ENCODE measurements around the gene RAET1G.

RAET1G gene

GRCh38 chr6:149872233-149872632, 50.7 kb downstream of the RAET1G start:
- no peak overlapping the region for H3K4me3 ChIP-seq (ENCODE audit: low read length)
- no peaks in the 10 kb centered on the region for H3K36me3 ChIP-seq (replicated peaks; ENCODE audit: insufficient read depth, low read length)
- no peak overlapping the region for H2AFZ ChIP-seq (ENCODE audit: low read length)
- H3K4me2 ChIP-seq (ENCODE audit: low read depth, low read length), result no peak overlapping the region
- no peak overlapping the region for H3K27ac ChIP-seq (ENCODE audit: low read length)
- H3K4me1 ChIP-seq (ENCODE audit: low read length), result no peaks in the 10 kb centered on the region
- DNase-seq, result no peak
- no peak overlapping the region for H3K9ac ChIP-seq (ENCODE audit: low read length)
- TF ChIP-seq, protein P1, sequence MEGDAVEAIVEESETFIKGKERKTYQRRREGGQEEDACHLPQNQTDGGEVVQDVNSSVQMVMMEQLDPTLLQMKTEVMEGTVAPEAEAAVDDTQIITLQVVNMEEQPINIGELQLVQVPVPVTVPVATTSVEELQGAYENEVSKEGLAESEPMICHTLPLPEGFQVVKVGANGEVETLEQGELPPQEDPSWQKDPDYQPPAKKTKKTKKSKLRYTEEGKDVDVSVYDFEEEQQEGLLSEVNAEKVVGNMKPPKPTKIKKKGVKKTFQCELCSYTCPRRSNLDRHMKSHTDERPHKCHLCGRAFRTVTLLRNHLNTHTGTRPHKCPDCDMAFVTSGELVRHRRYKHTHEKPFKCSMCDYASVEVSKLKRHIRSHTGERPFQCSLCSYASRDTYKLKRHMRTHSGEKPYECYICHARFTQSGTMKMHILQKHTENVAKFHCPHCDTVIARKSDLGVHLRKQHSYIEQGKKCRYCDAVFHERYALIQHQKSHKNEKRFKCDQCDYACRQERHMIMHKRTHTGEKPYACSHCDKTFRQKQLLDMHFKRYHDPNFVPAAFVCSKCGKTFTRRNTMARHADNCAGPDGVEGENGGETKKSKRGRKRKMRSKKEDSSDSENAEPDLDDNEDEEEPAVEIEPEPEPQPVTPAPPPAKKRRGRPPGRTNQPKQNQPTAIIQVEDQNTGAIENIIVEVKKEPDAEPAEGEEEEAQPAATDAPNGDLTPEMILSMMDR (IDR thresholded peaks at IDR 0.05; ENCODE audit: low read length), result no peak
- TF ChIP-seq EZH2phosphoT487 (IDR thresholded peaks at IDR 0.05; ENCODE audit: low read length), result no peak
- no peak for TF ChIP-seq EZH2 (optimal IDR thresholded peaks at IDR 0.05; ENCODE audit: low read depth, low read length)
- H3K9me2 ChIP-seq (replicated peaks; ENCODE audit: insufficient read depth, low read length), result no peaks in the 10 kb centered on the region
- H4K20me1 ChIP-seq (ENCODE audit: insufficient read depth, low read length), result no peaks in the 10 kb centered on the region
- no peaks in the 10 kb centered on the region for H3K9me3 ChIP-seq (replicated peaks; ENCODE audit: insufficient read depth, low read length)
- no peaks in the 10 kb centered on the region for H3K79me2 ChIP-seq (ENCODE audit: low read length)
- no peaks in the 10 kb centered on the region for H3F3A ChIP-seq (ENCODE audit: insufficient read depth, low read length)
- no peaks in the 10 kb centered on the region for H3K27me3 ChIP-seq (replicated peaks; ENCODE audit: insufficient read depth, low read length)

GRCh38 chr6:149871182-149871581, 51.7 kb downstream of the RAET1G start:
- H3K4me2 ChIP-seq (ENCODE audit: low read depth, low read length), result no peak overlapping the region
- H3K4me1 ChIP-seq (ENCODE audit: low read length), result no peaks in the 10 kb centered on the region
- no peaks in the 10 kb centered on the region for H3K9me3 ChIP-seq (replicated peaks; ENCODE audit: insufficient read depth, low read length)
- no peak overlapping the region for H3K9ac ChIP-seq (ENCODE audit: low read length)
- no peaks in the 10 kb centered on the region for H3K79me2 ChIP-seq (ENCODE audit: low read length)
- DNase-seq, result no peak
- H3F3A ChIP-seq (ENCODE audit: insufficient read depth, low read length), result no peaks in the 10 kb centered on the region
- no peaks in the 10 kb centered on the region for H3K27me3 ChIP-seq (replicated peaks; ENCODE audit: insufficient read depth, low read length)
- H3K4me3 ChIP-seq (ENCODE audit: low read length), result no peak overlapping the region
- no peaks in the 10 kb centered on the region for H3K36me3 ChIP-seq (replicated peaks; ENCODE audit: insufficient read depth, low read length)
- TF ChIP-seq, protein P1 (IDR thresholded peaks at IDR 0.05; ENCODE audit: low read length), result no peak
- TF ChIP-seq EZH2phosphoT487 (IDR thresholded peaks at IDR 0.05; ENCODE audit: low read length) (no peak), EZH2 (optimal IDR thresholded peaks at IDR 0.05; ENCODE audit: low read depth, low read length) (no peak)
- no peak overlapping the region for H2AFZ ChIP-seq (ENCODE audit: low read length)
- no peak overlapping the region for H3K27ac ChIP-seq (ENCODE audit: low read length)
- no peaks in the 10 kb centered on the region for H4K20me1 ChIP-seq (ENCODE audit: insufficient read depth, low read length)
- H3K9me2 ChIP-seq (replicated peaks; ENCODE audit: insufficient read depth, low read length), result no peaks in the 10 kb centered on the region

GRCh38 chr6:149869275-149869892, 53.5 kb downstream of the RAET1G start:
- H3K4me2 ChIP-seq (ENCODE audit: low read depth, low read length), result no peak overlapping the region

More at GRCh38 chr6:149869275-149869892, 53.5 kb downstream of the RAET1G start:
- Histone ChIP-seq H3K27me3 (replicated peaks; ENCODE audit: insufficient read depth, low read length) (no peaks in the 10 kb centered on the region), H3K36me3 (replicated peaks; ENCODE audit: insufficient read depth, low read length) (no peaks in the 10 kb centered on the region), H3K79me2 (ENCODE audit: low read length) (no peaks in the 10 kb centered on the region), H3K4me1 (ENCODE audit: low read length) (no peaks in the 10 kb centered on the region), H3K4me3 (ENCODE audit: low read length) (no peak overlapping the region), H3K9ac (ENCODE audit: low read length) (no peak overlapping the region), H3K27ac (ENCODE audit: low read length) (no peak overlapping the region), H3K9me3 (replicated peaks; ENCODE audit: insufficient read depth, low read length) (no peaks in the 10 kb centered on the region), H3F3A (ENCODE audit: insufficient read depth, low read length) (no peaks in the 10 kb centered on the region), H3K9me2 (replicated peaks; ENCODE audit: insufficient read depth, low read length) (no peaks in the 10 kb centered on the region), H2AFZ (ENCODE audit: low read length) (no peak overlapping the region), H4K20me1 (ENCODE audit: insufficient read depth, low read length) (no peaks in the 10 kb centered on the region)
- TF ChIP-seq EZH2 (optimal IDR thresholded peaks at IDR 0.05; ENCODE audit: low read depth, low read length), result no peak
- TF ChIP-seq, protein P1 (IDR thresholded peaks at IDR 0.05; ENCODE audit: low read length), result no peak
- TF ChIP-seq EZH2phosphoT487 (IDR thresholded peaks at IDR 0.05; ENCODE audit: low read length), result no peak
- no peak for DNase-seq

Data from MM.1S (cell line).